ENCODE results near the gene C11orf98. TPM values are rescaled to one million over a fixed set of nuclear protein-coding genes. Genes with fewer than 3 reads are reported as not detected.
A peak's percentile ranks its signal among the peaks of the same experiment; 100 is the strongest.

C11orf98 gene
- total RNA-seq, 1 experiment from 2014 or later = 154 TPM

DNA sequence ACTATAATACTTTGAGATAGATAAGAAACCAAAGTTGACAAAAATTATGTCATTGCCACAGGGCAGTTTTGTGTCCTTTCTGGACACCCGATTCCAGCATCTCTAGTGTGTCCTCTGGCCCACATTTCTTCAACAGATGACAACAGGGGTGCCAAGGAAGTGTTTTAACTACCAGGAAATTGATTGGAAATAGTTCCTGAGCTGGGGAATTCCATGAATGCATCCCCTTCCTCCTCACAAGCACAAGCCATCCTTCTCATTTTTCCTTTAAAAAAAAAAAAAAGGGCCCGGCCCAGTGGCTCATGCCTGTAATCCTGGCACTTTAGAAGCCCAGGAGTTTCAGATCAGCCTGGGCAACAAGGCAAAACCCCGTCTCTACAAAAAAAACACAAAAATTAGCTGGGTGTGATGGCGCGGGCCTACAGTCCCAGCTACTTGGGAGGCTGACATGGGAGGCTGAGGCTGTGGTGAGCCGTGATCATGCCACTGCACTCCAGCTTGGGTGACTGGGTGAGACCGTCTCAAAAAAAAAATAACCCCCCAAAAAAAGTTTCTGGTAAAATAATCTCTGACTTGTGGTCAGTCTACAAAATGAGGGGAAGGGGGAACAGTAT lies 42.4 kb downstream of the C11orf98 start:
- Mint-ChIP-seq H3K27ac (peak overlapping the region; percentile 91), H3K9me3 (no peaks in the 10 kb centered on the region), H3K4me1 (peaks cover 16% of the 10 kb centered on the region), H3K4me3 (peak overlapping the region; percentile 97), H3K36me3 (peaks cover 27% of the 10 kb centered on the region), H3K27me3 (ENCODE audit: low read depth) (no peaks in the 10 kb centered on the region)
- POLR2A ChIA-PET = interaction anchor here (0.7 to 3.0 kb wide), 17 partner anchors 9 to 239 kb away, joined by 3 to 37 read pairs (median 7); partner anchors contain the start of genes BSCL2, C11orf98, CSKMT and EEF1G
- DNase-seq (ENCODE audit: low spot score) (no peak), ATAC-seq (no peak)
- CTCF ChIA-PET = interaction anchor here (0.9 to 4.5 kb wide), 10 partner anchors 11 to 198 kb away, joined by 3 to 51 read pairs (median 6); partner anchors contain the start of genes EEF1G, EML3, ROM1 and TUT1
- TF ChIP-seq IRF2 (CRISPR knock-in tag; IDR thresholded peaks at IDR 0.05; ENCODE audit: borderline replicate concordance, low read depth) = no peak
- TF ChIP-seq, protein P1, sequence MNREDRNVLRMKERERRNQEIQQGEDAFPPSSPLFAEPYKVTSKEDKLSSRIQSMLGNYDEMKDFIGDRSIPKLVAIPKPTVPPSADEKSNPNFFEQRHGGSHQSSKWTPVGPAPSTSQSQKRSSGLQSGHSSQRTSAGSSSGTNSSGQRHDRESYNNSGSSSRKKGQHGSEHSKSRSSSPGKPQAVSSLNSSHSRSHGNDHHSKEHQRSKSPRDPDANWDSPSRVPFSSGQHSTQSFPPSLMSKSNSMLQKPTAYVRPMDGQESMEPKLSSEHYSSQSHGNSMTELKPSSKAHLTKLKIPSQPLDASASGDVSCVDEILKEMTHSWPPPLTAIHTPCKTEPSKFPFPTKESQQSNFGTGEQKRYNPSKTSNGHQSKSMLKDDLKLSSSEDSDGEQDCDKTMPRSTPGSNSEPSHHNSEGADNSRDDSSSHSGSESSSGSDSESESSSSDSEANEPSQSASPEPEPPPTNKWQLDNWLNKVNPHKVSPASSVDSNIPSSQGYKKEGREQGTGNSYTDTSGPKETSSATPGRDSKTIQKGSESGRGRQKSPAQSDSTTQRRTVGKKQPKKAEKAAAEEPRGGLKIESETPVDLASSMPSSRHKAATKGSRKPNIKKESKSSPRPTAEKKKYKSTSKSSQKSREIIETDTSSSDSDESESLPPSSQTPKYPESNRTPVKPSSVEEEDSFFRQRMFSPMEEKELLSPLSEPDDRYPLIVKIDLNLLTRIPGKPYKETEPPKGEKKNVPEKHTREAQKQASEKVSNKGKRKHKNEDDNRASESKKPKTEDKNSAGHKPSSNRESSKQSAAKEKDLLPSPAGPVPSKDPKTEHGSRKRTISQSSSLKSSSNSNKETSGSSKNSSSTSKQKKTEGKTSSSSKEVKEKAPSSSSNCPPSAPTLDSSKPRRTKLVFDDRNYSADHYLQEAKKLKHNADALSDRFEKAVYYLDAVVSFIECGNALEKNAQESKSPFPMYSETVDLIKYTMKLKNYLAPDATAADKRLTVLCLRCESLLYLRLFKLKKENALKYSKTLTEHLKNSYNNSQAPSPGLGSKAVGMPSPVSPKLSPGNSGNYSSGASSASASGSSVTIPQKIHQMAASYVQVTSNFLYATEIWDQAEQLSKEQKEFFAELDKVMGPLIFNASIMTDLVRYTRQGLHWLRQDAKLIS (CRISPR knock-in tag; IDR thresholded peaks at IDR 0.05; ENCODE audit: borderline replicate concordance) = no peak
- TF ChIP-seq, protein P2, sequence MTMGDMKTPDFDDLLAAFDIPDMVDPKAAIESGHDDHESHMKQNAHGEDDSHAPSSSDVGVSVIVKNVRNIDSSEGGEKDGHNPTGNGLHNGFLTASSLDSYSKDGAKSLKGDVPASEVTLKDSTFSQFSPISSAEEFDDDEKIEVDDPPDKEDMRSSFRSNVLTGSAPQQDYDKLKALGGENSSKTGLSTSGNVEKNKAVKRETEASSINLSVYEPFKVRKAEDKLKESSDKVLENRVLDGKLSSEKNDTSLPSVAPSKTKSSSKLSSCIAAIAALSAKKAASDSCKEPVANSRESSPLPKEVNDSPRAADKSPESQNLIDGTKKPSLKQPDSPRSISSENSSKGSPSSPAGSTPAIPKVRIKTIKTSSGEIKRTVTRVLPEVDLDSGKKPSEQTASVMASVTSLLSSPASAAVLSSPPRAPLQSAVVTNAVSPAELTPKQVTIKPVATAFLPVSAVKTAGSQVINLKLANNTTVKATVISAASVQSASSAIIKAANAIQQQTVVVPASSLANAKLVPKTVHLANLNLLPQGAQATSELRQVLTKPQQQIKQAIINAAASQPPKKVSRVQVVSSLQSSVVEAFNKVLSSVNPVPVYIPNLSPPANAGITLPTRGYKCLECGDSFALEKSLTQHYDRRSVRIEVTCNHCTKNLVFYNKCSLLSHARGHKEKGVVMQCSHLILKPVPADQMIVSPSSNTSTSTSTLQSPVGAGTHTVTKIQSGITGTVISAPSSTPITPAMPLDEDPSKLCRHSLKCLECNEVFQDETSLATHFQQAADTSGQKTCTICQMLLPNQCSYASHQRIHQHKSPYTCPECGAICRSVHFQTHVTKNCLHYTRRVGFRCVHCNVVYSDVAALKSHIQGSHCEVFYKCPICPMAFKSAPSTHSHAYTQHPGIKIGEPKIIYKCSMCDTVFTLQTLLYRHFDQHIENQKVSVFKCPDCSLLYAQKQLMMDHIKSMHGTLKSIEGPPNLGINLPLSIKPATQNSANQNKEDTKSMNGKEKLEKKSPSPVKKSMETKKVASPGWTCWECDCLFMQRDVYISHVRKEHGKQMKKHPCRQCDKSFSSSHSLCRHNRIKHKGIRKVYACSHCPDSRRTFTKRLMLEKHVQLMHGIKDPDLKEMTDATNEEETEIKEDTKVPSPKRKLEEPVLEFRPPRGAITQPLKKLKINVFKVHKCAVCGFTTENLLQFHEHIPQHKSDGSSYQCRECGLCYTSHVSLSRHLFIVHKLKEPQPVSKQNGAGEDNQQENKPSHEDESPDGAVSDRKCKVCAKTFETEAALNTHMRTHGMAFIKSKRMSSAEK (CRISPR knock-in tag; IDR thresholded peaks at IDR 0.05; ENCODE audit: borderline replicate concordance) = no peak
- 0 out of 2 replicates have a peak, but pooled peaks have one; percentile 5 for TF ChIP-seq ATF1 (CRISPR knock-in tag; IDR thresholded peaks at IDR 0.05)
- TF ChIP-seq ZNF232 (CRISPR knock-in tag; IDR thresholded peaks at IDR 0.05) = no peak
- no peak for TF ChIP-seq TCF7 (CRISPR knock-in tag; IDR thresholded peaks at IDR 0.05; ENCODE audit: low read depth)
- TF ChIP-seq CREB1 (CRISPR knock-in tag; IDR thresholded peaks at IDR 0.05) = no peak

DNA sequence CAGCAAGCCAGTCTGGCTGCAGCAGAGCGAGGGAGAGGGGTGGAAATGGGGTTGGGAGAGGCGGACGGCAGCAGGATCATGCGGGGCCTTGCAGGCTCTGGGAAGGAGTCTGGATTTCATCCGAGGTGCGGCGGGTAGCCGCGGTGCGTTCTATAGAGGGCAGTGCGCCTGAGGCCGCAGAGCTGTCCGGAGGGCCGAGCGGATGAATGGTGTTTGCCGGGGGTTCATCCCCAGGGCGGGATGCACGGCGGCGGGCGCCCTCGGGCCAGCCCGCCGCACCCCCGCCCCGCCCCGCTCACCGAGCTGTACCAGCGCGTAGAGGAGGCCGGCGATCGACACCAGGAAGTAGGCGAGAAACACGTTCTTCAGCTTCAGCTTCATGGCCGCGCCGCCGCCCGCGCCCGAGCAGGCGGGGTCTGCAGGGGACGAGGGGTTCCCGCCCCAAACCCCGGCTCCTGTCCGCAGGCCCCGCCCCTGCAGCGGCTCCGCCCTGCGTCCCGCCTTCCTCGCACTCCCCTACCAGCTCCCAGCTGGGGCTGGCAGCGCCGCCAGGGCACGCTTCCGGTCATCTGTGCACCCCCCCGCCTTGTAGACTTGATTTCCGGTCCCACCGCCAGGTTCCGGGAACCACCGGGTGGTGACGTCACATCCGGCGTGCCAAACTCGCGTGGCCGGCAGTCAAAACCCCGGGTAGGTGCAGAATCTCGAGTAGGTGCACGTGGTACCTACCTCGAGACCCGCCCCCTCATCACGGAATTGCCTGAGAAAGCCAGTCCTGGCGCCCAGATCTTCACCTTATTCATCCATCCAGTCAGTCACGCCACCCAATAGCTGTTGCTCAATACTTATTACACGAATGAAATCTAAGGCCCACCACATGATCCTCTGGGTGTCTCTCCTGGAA lies 43.2 kb downstream of the C11orf98 start, which contains the start of gene B3GAT3:
Gene B3GAT3, minus strand, starts transcription at position 420 of the 904 bp plus-strand sequence. Its CDS starts 39 bp downstream, at position 381.
- Mint-ChIP-seq H3K4me3 (peak within 1 kb of the TSS; percentile 97), H3K36me3 (peaks cover 19% of the 10 kb centered on the region), H3K9me3 (no peaks in the 10 kb centered on the region), H3K27me3 (ENCODE audit: low read depth) (no peaks in the 10 kb centered on the region), H3K4me1 (peaks cover 16% of the 10 kb centered on the region), H3K27ac (peak within 1 kb of the TSS; percentile 93)
- ATAC-seq (peak; percentile 97), DNase-seq (ENCODE audit: low spot score) (peak; percentile 99)
- ChIA-PET CTCF (interaction anchor here (0.6 to 4.5 kb wide), 21 partner anchors 10 to 227 kb away, joined by 3 to 51 read pairs (median 4); partner anchors contain the start of genes BSCL2, C11orf98, EEF1G and EML3), POLR2A (interaction anchor here (0.6 to 3.0 kb wide), 22 partner anchors 9 to 240 kb away, joined by 3 to 37 read pairs (median 6); partner anchors contain the start of genes BSCL2, C11orf98, CSKMT and EEF1G)
- TF ChIP-seq, protein P3, sequence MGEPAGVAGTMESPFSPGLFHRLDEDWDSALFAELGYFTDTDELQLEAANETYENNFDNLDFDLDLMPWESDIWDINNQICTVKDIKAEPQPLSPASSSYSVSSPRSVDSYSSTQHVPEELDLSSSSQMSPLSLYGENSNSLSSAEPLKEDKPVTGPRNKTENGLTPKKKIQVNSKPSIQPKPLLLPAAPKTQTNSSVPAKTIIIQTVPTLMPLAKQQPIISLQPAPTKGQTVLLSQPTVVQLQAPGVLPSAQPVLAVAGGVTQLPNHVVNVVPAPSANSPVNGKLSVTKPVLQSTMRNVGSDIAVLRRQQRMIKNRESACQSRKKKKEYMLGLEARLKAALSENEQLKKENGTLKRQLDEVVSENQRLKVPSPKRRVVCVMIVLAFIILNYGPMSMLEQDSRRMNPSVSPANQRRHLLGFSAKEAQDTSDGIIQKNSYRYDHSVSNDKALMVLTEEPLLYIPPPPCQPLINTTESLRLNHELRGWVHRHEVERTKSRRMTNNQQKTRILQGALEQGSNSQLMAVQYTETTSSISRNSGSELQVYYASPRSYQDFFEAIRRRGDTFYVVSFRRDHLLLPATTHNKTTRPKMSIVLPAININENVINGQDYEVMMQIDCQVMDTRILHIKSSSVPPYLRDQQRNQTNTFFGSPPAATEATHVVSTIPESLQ (CRISPR knock-in tag; IDR thresholded peaks at IDR 0.05) = no peak
- TF ChIP-seq ZNF317 (CRISPR knock-in tag; IDR thresholded peaks at IDR 0.05; ENCODE audit: borderline replicate concordance, low read depth) (peak; percentile 63; the same call in 1 of the 2 replicates), RORB (CRISPR knock-in tag; IDR thresholded peaks at IDR 0.05) (no peak), FOXP1 (CRISPR knock-in tag; IDR thresholded peaks at IDR 0.05; ENCODE audit: borderline replicate concordance) (no peak; the same call in 1 of the 2 replicates), ZNF416 (CRISPR knock-in tag; IDR thresholded peaks at IDR 0.05) (no peak), ZNF423 (CRISPR knock-in tag; IDR thresholded peaks at IDR 0.05) (0 out of 2 replicates have a peak, but pooled peaks have one; percentile 13), FOXK1 (CRISPR knock-in tag; IDR thresholded peaks at IDR 0.05) (peak; percentile 84), TP53 (CRISPR knock-in tag; IDR thresholded peaks at IDR 0.05) (no peak), CREM (CRISPR knock-in tag; IDR thresholded peaks at IDR 0.05) (peak; percentile 96), SP1 (CRISPR knock-in tag; conservative IDR thresholded peaks at IDR 0.05) (peak; percentile 96), JAZF1 (CRISPR knock-in tag; IDR thresholded peaks at IDR 0.05) (no peak), ZNF232 (CRISPR knock-in tag; IDR thresholded peaks at IDR 0.05) (no peak), ATF1 (CRISPR knock-in tag; IDR thresholded peaks at IDR 0.05) (peak; percentile 35; the same call in 1 of the 2 replicates), GABPB1 (CRISPR knock-in tag; IDR thresholded peaks at IDR 0.05) (peak; percentile 88), RELA (CRISPR knock-in tag; IDR thresholded peaks at IDR 0.05; ENCODE audit: borderline replicate concordance) (no peak)
- TF ChIP-seq, protein P4, sequence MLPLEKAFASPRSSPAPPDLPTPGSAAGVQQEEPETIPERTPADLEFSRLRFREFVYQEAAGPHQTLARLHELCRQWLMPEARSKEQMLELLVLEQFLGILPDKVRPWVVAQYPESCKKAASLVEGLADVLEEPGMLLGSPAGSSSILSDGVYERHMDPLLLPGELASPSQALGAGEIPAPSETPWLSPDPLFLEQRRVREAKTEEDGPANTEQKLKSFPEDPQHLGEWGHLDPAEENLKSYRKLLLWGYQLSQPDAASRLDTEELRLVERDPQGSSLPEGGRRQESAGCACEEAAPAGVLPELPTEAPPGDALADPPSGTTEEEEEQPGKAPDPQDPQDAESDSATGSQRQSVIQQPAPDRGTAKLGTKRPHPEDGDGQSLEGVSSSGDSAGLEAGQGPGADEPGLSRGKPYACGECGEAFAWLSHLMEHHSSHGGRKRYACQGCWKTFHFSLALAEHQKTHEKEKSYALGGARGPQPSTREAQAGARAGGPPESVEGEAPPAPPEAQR (CRISPR knock-in tag; IDR thresholded peaks at IDR 0.05) = no peak

Measured in WTC11 (cell line).